Neural cell (in vitro differentiated cells): ENCODE results near the gene EXOC4.

Experiments used
- CTCF ChIP-seq: fragments of 450-650 bp; IDR thresholded peaks from 2 replicates; pipeline ENCODE4 v1.5.1; 2014; ENCODE audit warnings: antibody characterized with exemption, mild to moderate bottlenecking, moderate library complexity; ENCODE audit not compliant: poor library complexity, severe bottlenecking
- MXI1 ChIP-seq: fragments of 450-650 bp; conservative IDR thresholded peaks from 2 replicates; pipeline ENCODE4 v1.6.1; 2014; ENCODE audit warnings: antibody characterized with exemption, mild to moderate bottlenecking; ENCODE audit not compliant: poor library complexity, severe bottlenecking
- TAF1 ChIP-seq: IDR thresholded peaks from 2 replicates; pipeline ENCODE4 v1.6.1; 2012; ENCODE audit warnings: low read depth

GRCh38 chr7:133394369-133394768 is 141.5 kb downstream of the EXOC4 start:
- TF ChIP-seq TAF1 (no peak), MXI1 (no peak), CTCF (no peak)
